ENCODE measurements around the gene MIPEP.
"Not testable (repeated sequence)": the region's sequence is repeated elsewhere in the genome, so short reads cannot be mapped to it uniquely, and the experiment has no call there.

MIPEP gene

GRCh38 chr13:23751195-23751594, 138.0 kb downstream of the MIPEP start:
- TF ChIP-seq CTCF (IDR thresholded peaks at IDR 0.05; ENCODE audit: borderline replicate concordance, control extremely low read depth, extremely low read depth, insufficient read depth, missing control alignments), result no peak
- in situ Hi-C loops (cut with MboI; ENCODE audit: low sequenced_read_pairs, unreplicated experiment), result no loop called here

GRCh38 chr13:23750383-23751121, 138.6 kb downstream of the MIPEP start:
- TF ChIP-seq CTCF (IDR thresholded peaks at IDR 0.05; ENCODE audit: borderline replicate concordance, control extremely low read depth, extremely low read depth, insufficient read depth, missing control alignments), result no peak
- in situ Hi-C loops (cut with MboI; ENCODE audit: low sequenced_read_pairs, unreplicated experiment), result no loop called here
- DNase-seq (ENCODE audit: low spot score), result no peak

More at GRCh38 chr13:23751195-23751594, 138.0 kb downstream of the MIPEP start:
- peak; percentile 32 for DNase-seq (ENCODE audit: low spot score)

GRCh38 chr13:23749288-23749873, 139.8 kb downstream of the MIPEP start:
- no peak for TF ChIP-seq CTCF (IDR thresholded peaks at IDR 0.05; ENCODE audit: borderline replicate concordance, control extremely low read depth, extremely low read depth, insufficient read depth, missing control alignments)
- in situ Hi-C loops (cut with MboI; ENCODE audit: low sequenced_read_pairs, unreplicated experiment), result no loop called here
- no peak for DNase-seq (ENCODE audit: low spot score)

- DNase-seq (ENCODE audit: low spot score), result no peak
- in situ Hi-C loops (cut with MboI; ENCODE audit: low sequenced_read_pairs, unreplicated experiment), result no loop called here
- no peak for TF ChIP-seq CTCF (IDR thresholded peaks at IDR 0.05; ENCODE audit: borderline replicate concordance, control extremely low read depth, extremely low read depth, insufficient read depth, missing control alignments)
These were observed 140.8 kb downstream of the MIPEP start for GRCh38 chr13:23748109-23748990.

GRCh38 chr13:23746141-23746540, 143.1 kb downstream of the MIPEP start:
- DNase-seq (ENCODE audit: low spot score); in situ Hi-C loops (cut with MboI; ENCODE audit: low sequenced_read_pairs, unreplicated experiment): not testable (repeated sequence)

- no peak for DNase-seq (ENCODE audit: low spot score)
- no peak for TF ChIP-seq CTCF (IDR thresholded peaks at IDR 0.05; ENCODE audit: borderline replicate concordance, control extremely low read depth, extremely low read depth, insufficient read depth, missing control alignments)
- in situ Hi-C loops (cut with MboI; ENCODE audit: low sequenced_read_pairs, unreplicated experiment), result no loop called here
These were observed 144.9 kb downstream of the MIPEP start for GRCh38 chr13:23744315-23744714.

All from GM13976 (cell line).